NCI-H1930 (cell line): Measurements from ENCODE around the gene ABHD11.

Source experiments
- DNase-seq, 2 experiments: peaks; one replicate each; lab custom pipeline; 2025; lab: John Stamatoyannopoulos, UW

ABHD11 gene

DNA sequence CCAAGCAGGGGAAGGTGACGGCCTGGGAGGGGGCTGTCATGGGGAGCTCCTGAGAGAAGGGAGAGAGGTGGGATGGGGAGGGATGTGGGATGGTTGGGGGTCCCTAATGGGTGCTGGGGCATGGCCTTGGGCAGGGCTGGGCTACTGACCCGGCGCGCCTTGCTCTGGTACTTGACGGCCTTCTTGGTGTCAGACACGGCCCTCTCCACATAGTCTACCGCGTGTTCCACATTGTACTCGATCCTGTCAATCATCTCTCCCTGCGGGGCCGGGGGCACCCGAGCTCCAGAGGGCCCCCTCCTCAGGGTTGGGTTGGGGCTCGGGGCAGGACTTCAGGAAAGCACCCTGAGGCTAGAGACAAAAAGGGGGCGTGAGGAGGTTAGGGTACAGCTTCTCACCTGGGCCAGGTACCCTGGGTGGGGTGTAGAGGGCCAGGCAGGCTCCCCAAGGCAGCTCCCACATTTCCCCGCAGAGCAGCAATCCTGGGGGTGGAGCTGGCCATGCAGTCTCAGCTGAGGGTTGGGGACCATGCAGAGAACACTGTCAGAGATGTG lies 37.9 kb downstream of the ABHD11 start:
- DNase-seq, result no peak

- DNase-seq, result no peak
Measured at GRCh38 chr7:73700069-73700423, 38.6 kb downstream of the ABHD11 start.

- DNase-seq, result no peak
Measured at GRCh38 chr7:73699370-73700068, 39.1 kb downstream of the ABHD11 start.

- no peak for DNase-seq
Measured at GRCh38 chr7:73698410-73698809, 40.2 kb downstream of the ABHD11 start.

- DNase-seq, result no peak
Measured at GRCh38 chr7:73696372-73696771, 42.2 kb downstream of the ABHD11 start.

- no peak for DNase-seq
Measured at GRCh38 chr7:73690646-73691045, 48.0 kb downstream of the ABHD11 start.

DNA sequence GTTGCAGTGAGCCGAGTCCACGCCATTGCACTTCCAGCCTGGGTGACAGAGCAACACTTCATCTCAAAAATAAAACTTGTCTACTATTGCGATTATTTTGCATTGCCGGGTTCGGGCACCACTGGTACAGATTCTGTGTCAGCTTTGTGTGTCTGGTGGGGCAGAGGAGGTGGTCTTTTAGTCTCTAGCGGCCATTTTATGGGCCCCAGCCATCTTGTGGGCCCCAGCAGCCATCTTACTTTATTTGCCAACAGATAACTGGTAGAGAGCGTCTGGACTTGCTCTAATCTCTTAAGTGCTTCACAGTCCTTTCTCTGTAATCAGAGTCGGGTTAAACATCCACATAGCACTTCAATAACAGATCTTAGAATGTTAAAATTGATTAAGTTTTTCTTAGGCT lies 50.3 kb downstream of the ABHD11 start:
- no peak for DNase-seq
